GM21619 (cell line): ENCODE results near the gene KIF4A.
"Not testable (repeated sequence)": the region's sequence is repeated elsewhere in the genome, so short reads cannot be mapped to it uniquely, and the experiment has no call there.

Source experiments
- ATAC-seq: cut with Tn5 transposase; IDR thresholded peaks from one replicate; pipeline ENCODE4 v1.9.1; 2021; ENCODE audit not compliant: unreplicated experiment

Gene KIF4A

GRCh38 chrX:70289793-70290770, at the start of gene KIF4A, which contains the start of gene PDZD11:
Gene KIF4A, plus strand, starts transcription at chrX:70290104. Its CDS starts 355 bp downstream, at chrX:70290459.
Gene PDZD11, minus strand, starts transcription at chrX:70289927. Its CDS starts 586 bp downstream, at chrX:70289341.
- ATAC-seq = peak; percentile 96

DNA sequence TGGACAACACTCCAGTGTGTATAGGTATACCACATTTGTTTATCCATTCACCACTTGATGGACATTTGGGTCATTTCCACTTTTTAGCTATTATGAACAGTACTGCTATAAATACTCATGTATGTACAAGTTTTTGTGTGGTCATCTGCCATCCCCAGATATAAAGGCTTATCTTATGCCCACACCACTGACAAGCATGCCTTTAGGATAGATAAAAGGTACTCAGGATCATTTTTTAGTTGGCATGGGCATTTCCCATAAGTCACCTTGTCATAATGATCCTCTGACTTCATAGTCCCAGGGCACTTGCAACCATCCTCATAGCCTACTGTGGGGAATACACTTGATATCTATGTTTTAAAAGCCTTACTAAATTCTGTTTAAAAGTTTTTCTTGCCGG, 49.2 kb upstream of the KIF4A start:
- ATAC-seq = no peak

DNA sequence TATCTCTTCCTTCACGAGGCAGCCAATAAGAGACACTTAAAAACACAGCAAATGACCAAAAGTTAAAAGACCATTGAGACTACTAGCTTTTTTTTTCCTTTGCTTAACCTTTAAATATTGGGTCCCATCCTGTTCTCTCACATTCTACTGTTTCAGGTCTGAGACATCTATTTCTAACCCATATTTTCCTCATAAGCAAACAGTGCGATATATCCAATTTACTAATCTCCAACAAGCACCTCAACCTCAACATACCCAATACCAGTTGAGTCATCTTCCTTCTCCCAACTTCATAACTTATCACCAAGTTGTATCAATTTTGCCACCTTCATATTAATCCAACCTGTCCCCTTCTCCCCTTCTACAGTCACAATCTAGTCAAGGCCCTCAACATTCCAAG, 48.4 kb upstream of the KIF4A start:
- ATAC-seq = no peak

DNA sequence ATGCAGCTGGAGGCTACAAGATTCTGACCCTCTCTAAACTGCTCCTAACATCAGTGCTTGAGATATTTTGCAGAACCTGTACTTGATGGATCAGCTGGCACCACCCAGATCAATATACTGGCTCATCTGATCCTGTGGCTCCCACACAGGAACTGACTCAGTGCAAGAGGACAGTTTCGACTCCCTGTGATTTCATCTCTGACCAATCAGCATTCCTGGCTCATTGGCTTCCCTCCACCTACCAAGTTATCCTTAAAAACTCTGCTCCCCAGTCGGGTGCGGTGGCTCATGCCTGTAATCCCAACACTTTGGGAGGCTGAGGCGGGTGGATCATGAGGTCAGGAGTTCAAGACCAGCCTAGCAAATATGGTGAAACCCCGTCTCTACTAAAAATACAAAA, 46.3 kb upstream of the KIF4A start:
- not testable (repeated sequence) for ATAC-seq

- ATAC-seq = no peak
These were observed 45.0 kb upstream of the KIF4A start for GRCh38 chrX:70244881-70245280.

GRCh38 chrX:70247252-70247651, 42.7 kb upstream of the KIF4A start:
- no peak for ATAC-seq

DNA sequence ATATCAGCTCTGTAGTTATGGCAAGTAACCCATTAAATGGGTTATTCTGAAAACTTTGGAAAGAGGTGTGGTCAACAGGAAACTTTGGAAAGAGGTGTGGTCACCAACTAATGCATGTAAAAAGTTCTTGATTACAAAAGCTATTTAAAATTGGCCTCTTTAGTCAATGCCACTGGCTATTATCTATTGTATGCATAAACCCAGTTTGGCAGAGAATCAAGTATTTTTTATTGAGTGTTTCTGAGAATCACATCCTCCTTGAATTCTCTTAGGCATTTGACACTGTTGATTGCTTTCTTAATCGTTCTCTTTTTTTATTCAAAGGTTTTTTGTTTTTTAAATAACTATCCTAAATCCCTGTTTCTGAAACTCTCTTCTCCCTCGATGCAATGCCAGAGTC, 37.4 kb upstream of the KIF4A start:
- ATAC-seq = no peak

DNA sequence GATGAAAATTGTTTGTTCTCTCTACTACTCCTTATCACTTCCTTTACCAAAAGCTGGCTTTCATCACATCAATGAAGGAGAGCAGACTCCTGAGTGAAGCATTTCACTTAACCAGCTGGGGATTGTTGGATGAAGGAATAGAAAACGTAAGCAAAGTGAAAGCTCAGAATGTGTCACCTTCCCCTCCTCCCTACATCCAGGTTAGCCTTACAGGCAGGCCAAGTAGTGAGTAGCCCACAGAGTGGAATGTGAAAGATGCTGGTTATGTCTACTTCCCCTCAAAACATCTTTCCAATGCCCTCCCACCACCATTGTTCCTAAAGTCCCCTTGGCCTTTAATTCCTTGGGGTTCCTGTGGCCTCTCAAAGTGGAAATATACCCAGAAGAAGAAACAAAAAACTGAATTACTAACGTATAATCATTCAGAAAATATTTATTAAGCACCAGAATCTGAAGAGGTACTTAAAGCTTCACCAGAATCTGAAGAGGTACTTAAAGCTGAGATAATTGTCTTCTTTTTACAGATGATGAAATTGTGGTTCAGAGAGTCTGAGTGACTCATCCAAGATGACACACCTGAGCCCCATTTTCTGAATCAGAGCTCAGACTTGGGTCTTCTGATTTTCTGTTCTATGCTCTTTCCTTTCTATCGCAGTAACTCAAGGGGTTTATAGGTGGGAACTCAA, 36.4 kb upstream of the KIF4A start:
- no peak for ATAC-seq

DNA sequence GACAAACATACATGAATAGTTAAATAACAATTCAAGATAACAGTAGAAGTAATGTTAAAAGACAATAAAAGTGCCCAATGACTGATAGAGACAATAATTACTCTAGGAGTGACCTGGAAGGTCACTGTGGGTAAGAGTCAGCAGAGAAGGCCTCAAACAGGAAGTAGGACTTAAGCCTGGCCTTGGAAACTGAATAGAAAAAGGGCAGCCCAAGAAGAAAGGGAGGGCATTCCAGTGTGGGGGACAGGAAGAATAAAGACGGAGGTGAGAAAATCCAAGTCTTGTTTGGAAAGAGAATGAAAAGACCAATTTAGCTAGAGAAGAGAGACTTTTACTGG, 35.9 kb upstream of the KIF4A start:
- no peak for ATAC-seq

DNA sequence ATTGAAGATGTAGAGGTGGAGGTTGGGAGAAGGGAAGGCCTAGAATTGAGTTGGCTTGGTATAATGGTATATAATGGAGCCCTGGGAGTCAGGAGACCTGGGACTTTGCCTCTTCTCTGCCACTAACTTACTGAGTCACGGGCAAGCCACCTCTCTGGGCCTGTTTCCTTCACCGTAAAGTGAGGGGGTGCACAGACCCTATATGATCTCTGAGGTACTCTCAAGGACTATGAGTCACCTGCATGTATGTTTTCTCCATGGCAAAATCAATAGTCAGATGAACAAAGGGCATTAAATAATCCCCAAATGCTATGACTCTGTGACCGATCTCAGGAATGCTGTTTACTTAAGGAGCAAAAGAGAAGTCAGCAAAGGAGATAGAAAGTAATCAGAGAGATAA, 35.0 kb upstream of the KIF4A start:
- no peak for ATAC-seq

DNA sequence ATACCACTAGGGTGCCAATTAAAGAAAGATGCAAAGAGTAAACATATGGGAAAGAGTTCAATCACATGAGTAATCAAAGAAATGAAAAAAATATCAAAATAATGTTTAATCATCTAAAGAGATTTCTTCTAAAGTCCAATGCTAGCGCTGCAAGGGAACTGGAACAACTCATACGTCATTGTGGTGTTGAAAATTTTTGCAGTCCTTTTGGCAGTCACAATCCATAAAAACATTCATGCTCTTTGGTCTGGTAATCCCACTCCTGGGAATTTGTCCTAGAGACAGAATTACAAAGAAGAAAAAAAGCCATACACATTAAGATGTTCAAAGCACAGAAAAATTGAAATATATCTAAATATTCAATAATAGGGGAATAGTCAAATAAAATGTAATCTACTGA, 34.5 kb upstream of the KIF4A start:
- ATAC-seq = no peak

DNA sequence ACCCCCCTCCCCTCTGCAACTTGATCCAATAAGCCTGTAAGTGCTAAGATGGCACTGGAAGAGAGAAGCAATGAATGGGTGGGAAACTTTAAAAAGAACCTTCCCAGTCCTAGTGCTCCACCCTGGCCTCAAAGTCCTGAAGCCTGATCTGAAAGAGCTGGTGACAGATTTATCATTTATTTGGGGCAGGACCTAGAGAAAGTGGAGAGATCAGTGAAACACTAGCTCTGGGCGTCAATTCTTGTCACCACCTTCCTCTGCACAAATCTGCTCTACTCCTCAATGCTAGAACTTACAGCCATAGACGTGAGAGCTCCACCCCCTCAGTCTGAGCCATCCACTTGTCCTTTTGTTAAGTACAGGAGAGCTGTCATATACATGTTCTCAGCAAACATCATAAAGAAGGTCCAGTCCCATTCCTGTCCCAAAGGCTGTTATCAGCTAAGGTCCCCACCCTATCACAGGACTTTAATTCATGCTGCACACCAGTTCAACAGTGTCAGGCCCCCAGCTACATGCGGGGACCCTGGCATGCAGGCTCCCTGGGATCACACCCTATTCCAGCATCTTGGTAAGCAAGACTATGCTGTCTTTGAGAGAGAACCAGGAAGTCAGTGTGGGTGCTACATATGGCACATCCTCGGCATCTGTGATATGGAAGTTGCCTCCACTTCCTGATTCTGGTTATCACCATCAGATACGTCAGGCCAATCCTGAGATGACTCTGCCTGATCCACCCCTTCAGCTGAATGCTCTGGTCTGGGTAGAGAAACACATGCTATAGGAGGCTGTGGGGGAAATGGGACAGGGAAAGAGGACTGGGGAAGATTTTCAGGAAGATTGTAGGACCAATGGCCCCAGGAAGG, 32.2 kb upstream of the KIF4A start:
- ATAC-seq = no peak

DNA sequence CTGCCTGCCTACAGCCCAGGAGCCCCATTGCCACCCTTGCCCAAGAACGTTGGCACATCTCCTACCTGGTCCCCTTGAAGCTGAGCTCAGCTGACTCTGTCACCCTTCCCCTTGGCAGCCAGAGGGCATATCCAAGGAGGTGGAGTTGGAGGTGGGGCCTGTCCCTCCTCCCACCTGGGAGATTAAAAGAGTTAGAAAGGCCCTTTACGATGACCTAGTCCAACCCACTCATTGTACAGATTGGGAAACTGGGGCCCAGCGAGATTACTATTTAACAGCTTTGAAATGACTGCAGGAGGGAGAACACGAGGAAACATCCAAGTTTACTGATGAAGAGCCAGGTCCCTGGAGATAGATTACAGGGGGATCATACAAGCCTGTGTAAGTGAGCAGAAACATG, 29.8 kb upstream of the KIF4A start, which contains the start of gene P2RY4:
Gene P2RY4 (minus strand): TSS at position 101 of the 400 bp plus-strand sequence. CDS start 580 bp downstream, outside the sequence.
- no peak for ATAC-seq

- no peak for ATAC-seq
These were observed 26.8 kb upstream of the KIF4A start for GRCh38 chrX:70262952-70263567.

- ATAC-seq = no peak
These were observed 25.1 kb upstream of the KIF4A start for GRCh38 chrX:70264784-70265183.

DNA sequence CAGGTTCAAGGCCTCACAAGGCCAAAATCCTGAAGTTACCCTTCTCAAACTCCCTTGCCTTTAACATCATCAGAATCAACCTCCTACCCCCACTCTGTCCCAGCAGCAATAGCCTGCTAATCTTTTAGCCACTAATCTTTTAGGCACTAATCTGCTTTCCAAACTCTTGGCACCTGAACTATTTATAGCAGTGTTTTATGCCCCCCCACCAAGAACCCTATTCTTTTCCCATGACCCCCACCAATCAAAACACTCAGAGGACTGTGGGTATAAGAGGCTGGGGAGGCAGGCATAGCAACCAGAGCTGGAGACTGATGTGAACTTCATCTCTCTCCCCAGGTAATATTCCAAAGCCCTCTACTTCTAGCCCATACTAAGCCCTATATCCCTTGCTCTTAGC, 21.9 kb upstream of the KIF4A start, which contains the start of gene ARR3:
Gene ARR3 (plus strand): TSS at position 301 of the 400 bp plus-strand sequence. CDS start 1,052 bp downstream, outside the sequence.
- ATAC-seq = no peak

GRCh38 chrX:70274029-70274428, 15.9 kb upstream of the KIF4A start:
- ATAC-seq = not testable (repeated sequence)

DNA sequence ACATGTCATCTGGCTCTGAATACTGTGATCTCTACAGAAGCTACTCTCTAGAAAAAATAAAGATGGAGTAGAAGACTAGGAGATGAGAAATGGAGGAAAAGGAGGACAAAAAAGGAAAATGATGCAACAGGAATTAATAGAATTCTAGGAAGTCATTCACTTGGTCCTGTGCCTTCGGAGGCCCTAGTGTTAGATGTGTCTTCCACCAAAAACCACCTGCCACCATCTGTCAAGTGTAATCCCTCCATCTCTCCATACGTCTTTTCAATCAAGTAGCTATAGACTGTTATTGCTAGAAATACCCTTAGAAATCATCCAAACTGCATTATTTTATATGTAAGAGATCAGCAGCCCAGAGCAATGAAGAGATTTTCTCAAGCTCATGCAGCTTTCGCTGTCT, 10.8 kb upstream of the KIF4A start:
- no peak for ATAC-seq

GRCh38 chrX:70280573-70280972, 9.3 kb upstream of the KIF4A start:
- no peak for ATAC-seq

DNA sequence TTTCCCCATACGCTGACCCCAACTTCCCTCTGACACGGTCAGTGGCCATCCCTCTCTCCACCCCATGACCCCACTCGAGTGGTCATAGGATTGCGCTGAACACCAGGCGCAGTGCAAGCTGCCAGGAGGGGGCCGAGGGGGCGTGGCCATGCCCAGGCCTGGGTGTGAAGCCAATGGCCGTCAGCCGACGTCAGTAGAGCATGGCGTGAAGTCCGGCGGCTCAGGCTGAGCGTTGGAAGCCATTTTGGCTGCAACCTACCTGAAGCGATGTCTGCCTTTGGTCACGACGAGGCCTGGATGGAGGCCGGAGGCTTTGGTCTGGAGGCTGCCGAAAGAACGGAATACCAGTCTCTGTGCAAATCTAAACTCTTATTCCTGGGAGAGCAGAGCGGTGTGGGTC, 8.0 kb upstream of the KIF4A start, which contains the start of gene RAB41:
Gene RAB41 (plus strand): TSS at position 222 of the 400 bp plus-strand sequence. CDS start 46 bp downstream, at position 268.
- ATAC-seq = no peak
